Measurements from ENCODE around the gene MTMR6.

- TF ChIP-seq CTCF (IDR thresholded peaks at IDR 0.05; ENCODE audit: low read depth, low read length): no peak
- TF ChIP-seq POLR2A (IDR thresholded peaks at IDR 0.05; ENCODE audit: extremely low read depth, insufficient read length): peak; percentile 94
- peak; percentile 81; the same call in 1 of the 2 replicates for TF ChIP-seq MYC (IDR thresholded peaks at IDR 0.05; ENCODE audit: low read depth, low read length)
These were observed 14.2 kb upstream of the MTMR6 start, which contains the start of gene NUP58 for GRCh38 chr13:25301347-25302113.
